OCI-M1 (cell line): ENCODE data around the gene DMRTC2.
"Not testable (repeated sequence)": the region's sequence is repeated elsewhere in the genome, so short reads cannot be mapped to it uniquely, and the experiment has no call there.

Source experiments
- DNase-seq: peaks from one replicate; lab custom pipeline; 2025; lab: John Stamatoyannopoulos, UW

The DMRTC2 gene

GRCh38 chr19:41871573-41872383 is 26.9 kb downstream of the DMRTC2 start:
- peak; percentile 33 for DNase-seq

GRCh38 chr19:41872384-41872774 is 27.5 kb downstream of the DMRTC2 start:
- peak; percentile 16 for DNase-seq

GRCh38 chr19:41872775-41873647 is 28.2 kb downstream of the DMRTC2 start:
- peak; percentile 82 for DNase-seq

DNA sequence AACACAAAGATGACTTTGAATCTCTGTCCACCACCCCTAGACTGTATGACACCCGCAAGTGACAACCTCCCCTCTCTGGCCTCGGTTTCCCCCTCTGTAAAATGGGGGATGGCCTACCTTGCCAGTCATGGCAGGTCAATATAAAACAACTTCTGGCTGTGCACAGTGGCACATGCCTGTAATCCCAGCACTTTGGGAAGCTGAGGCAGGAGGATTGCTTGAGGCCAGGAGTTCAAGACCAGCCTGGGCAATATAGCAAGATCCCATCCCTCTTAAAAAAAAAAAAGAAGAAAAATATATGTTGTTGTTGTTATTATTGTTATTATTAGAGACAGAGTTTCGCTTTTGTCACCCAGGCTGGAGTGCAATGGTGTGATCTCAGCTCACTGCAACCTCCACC is 31.1 kb downstream of the DMRTC2 start:
- DNase-seq: not testable (repeated sequence)

DNA sequence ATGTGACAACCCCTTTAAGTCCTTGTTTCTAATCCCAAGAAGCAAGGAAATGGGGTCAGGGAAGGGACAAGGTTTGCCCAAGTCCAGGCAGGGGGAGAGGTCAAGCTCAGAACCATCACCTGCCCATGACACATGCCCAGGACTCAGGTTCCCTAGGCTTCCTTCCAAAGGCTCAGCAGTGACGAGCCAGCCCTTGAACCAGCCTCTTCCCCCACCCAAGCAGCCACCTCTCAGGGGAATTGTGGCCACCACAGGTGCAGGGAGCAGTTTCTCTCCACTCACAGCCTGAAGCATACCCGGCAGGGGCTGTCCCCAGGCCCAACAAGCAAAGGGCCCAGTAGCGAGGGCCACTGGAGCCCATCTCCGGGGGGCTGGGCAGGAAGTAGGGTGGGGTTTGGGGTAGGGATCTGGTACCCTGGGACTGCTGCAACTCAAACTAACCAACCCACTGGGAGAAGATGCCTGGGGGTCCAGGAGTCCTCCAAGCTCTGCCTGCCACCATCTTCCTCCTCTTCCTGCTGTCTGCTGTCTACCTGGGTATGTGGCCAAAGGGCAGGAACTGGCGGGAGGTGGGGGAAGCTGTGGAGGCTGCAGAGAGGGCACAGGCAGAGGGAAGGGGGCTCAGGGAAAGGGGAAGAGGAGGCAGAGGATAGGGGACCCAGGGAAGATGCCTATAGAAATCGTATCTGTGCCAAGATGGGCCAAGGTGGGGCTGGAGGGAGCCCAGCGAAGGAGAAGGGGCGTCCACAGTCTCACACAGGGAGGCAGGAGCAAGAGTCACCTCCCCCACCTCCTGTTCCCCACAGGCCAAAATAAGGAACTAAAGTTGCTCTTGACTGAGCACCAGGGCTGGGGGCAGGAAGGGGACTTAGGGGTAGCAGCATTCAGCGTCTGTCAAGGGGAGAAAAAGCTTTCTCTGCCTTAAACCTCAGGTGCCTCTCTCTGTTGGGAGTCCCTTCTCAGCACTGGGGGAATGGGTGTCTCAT is 32.3 kb downstream of the DMRTC2 start, which contains the start of gene CD79A:
Gene CD79A, plus strand, starts transcription at position 433 of the 986 bp plus-strand sequence. Its CDS starts 26 bp downstream, at position 459.
- peak; percentile 82 for DNase-seq

- DNase-seq: no peak
Observed at GRCh38 chr19:41877916-41878905, 33.4 kb downstream of the DMRTC2 start.

DNA sequence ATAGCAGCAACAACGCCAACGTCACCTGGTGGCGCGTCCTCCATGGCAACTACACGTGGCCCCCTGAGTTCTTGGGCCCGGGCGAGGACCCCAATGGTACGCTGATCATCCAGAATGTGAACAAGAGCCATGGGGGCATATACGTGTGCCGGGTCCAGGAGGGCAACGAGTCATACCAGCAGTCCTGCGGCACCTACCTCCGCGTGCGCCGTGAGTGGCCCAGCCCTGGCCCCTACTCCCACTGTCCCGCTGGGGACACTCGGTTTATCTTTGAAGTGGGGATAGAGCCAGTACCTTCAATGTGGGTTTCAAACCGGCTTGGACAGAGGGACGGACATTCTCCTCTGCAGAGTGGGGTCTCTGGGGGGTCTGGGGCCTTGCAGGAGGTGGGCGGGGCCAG is 34.2 kb downstream of the DMRTC2 start:
- DNase-seq: no peak

DNA sequence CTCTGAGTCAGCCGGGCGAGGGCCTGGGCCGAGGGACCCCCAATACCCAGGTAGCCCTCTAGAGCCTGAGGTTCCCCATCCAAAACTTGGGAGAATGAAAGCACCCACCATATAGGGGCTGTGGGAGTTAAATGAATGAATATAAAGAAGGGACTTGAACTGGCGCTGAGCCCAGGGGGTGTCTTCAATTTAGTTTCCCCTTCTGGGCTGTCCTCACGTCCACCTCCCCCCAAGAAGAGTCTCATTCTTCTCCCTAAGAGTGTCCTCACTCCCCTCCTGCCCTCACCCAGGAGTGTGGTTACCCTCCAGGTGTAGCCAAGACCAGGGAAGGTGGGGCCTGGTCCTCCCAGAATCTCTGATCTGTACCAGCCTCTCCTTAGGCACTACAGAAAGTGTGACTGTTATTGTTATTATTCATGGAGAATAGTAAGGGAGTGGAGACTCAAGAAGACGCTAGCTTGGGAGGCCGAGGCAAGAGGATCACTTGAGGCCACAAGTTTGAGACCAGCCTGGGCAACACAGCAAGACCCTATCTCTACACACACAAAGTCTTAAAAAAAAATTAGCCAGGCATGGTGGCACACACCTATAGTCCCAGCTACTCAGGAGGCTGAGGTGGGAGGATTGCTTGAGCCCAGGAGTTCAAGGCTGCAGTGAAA is 35.0 kb downstream of the DMRTC2 start:
- no peak for DNase-seq

GRCh38 chr19:41880329-41880708 is 35.5 kb downstream of the DMRTC2 start:
- DNase-seq: no peak

- peak; percentile 51 for DNase-seq
Observed at GRCh38 chr19:41882568-41883462, 38.0 kb downstream of the DMRTC2 start, which contains the start of gene ARHGEF1. Gene ARHGEF1, plus strand, starts transcription at chr19:41883184. Its CDS starts 4,899 bp downstream, at chr19:41888083.

- no peak for DNase-seq
Observed at GRCh38 chr19:41883463-41883820, 38.6 kb downstream of the DMRTC2 start.

DNA sequence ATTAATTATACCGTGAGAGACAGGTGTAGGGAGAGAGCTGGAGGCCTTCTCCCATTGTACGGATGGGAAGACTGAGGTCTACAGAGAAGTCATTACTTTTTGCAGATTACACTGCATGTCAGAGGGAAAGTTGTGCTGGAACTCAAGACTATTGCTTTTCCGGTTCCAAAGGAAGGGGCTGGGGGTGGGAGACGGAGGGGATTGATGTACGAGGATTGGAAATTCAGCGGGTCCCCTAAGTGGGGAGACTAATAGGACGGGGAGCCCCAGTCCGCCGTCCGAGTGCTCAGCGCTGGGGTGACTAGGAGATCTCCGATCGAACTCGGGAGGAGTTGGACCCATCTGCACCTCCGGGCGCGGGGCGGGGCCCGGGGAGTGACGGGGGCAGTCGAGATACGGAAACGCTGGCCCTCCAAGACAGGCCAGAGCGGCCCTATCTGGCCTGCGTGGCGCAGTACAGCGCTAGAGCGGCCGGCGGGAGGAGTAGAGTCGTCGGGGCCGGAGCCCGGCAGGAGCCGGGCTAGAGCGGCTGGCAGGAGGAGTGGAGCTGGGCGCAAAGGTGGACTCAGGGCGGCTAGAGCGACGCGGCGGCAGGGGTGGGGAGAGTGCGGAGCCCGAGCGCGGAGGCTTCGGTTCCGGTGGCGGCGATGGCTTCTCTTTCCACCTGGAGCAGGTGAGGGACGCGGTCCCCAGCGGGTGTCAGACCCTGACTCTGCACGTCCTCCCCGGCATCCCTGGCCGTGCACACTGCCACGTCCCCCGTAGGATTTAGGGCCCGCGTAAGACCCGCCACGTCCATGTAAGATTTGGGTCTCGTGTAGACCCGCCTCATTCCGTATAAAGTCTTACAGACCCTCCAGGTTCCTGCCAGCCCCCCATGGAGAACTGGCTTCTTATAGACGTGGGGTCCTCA is 39.2 kb downstream of the DMRTC2 start:
- peak; percentile 99 for DNase-seq

- no peak for DNase-seq
Observed at GRCh38 chr19:41886761-41887710, 42.2 kb downstream of the DMRTC2 start.

DNA sequence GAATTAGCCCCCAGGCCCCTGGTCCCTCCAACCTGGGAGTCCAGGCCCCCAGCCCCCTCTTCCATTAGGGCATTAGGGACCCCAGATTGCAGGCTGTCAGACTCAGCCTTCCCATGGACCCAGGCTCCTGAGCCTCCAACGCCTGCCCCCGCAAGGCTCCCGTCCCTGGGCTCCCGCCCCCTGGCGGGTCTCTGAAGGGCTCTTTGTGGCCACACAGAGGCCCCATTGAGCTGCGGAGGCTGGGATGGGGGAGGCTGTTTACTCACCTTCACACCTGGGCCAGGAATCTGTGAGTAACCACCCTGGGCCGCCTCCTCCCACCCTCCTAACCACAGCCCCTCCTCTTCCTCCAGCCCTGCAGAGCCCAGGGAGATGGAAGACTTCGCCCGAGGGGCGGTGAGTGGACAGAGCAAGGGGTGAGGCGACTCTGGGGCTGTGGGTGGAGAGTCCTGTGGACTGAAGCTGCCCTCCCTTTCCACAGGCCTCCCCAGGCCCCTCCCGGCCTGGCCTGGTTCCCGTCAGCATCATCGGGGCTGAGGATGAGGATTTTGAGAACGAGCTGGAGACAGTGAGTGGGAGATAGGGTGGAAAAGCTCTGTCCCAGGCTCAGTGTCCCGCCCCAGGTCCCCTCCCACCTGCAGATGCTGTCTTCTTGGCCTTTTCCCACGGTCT is 43.0 kb downstream of the DMRTC2 start:
- no peak for DNase-seq

DNA sequence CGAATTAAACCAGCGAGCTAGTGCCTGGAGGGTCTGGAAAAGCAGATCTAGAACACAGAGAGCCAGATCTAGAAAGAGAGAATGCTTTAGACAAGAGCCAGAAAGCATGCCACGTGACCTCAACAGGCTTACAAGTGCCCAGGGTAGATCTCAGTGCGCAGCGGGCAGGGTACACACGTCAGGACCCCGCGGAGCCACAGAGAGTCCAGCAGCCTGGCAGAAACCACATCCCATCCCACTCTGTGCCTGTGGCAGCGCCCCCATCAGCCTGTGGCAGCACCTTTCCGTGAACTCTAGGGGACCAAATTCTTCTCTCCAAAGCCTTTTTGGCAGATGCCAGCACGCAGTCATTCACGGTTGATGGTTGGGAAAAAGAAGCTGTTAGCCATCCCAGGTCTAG is 44.1 kb downstream of the DMRTC2 start:
- DNase-seq: no peak

- DNase-seq: no peak
Observed at GRCh38 chr19:41889896-41890295, 45.1 kb downstream of the DMRTC2 start.
